Astrocyte of the cerebellum (primary cell): ENCODE data around the gene ATP6AP2.

Source experiments
- DNase-seq: peaks from one replicate; pipeline ENCODE4 v3.0.0-alpha.2; 2011; ENCODE audit warnings: low read depth
- H3K4me3 ChIP-seq: 2 replicates; pipeline ENCODE4 v1.5.1; 2011; ENCODE audit warnings: mild to moderate bottlenecking, low read depth, low read length, moderate library complexity
- CTCF ChIP-seq: IDR thresholded peaks from 2 replicates; pipeline ENCODE4 v1.5.1; 2012; ENCODE audit warnings: low read length, low read depth, moderate library complexity, mild to moderate bottlenecking; ENCODE audit errors: missing control alignments
- in situ Hi-C: cut with HindIII; loops from 2 replicates; pipeline ENCODE4 v1.10.0; 2017; ENCODE audit warnings: low sequenced_read_pairs

ATP6AP2 gene

GRCh38 chrX:40617566-40617965, 36.8 kb downstream of the ATP6AP2 start:
- no peak for DNase-seq
- no peak for TF ChIP-seq CTCF
- in situ Hi-C loops = no loop called here
- no peak overlapping the region for H3K4me3 ChIP-seq

- in situ Hi-C loops = no loop called here
- no peak for TF ChIP-seq CTCF
- no peak for DNase-seq
- H3K4me3 ChIP-seq = no peak overlapping the region
Measured at GRCh38 chrX:40622479-40623138, 41.8 kb downstream of the ATP6AP2 start.

GRCh38 chrX:40623139-40623536, 42.4 kb downstream of the ATP6AP2 start, which contains the start of gene MPC1L:
Gene MPC1L, plus strand, starts transcription at chrX:40623428. Its CDS starts 138 bp downstream, at chrX:40623566.
- no peak within 1 kb of the TSS for H3K4me3 ChIP-seq
- in situ Hi-C loops = no loop called here
- TF ChIP-seq CTCF = no peak
- no peak for DNase-seq

GRCh38 chrX:40623665-40624064, 42.9 kb downstream of the ATP6AP2 start:
- DNase-seq = no peak
- TF ChIP-seq CTCF = no peak
- in situ Hi-C loops = no loop called here
- no peak overlapping the region for H3K4me3 ChIP-seq

- no peak overlapping the region for H3K4me3 ChIP-seq
- in situ Hi-C loops = no loop called here
- no peak for DNase-seq
Measured at GRCh38 chrX:40625294-40625693, 44.5 kb downstream of the ATP6AP2 start.

GRCh38 chrX:40628506-40628905, 47.7 kb downstream of the ATP6AP2 start:
- H3K4me3 ChIP-seq = no peak overlapping the region
- no peak for TF ChIP-seq CTCF
- in situ Hi-C loops = no loop called here
- no peak for DNase-seq

More at GRCh38 chrX:40625294-40625693, 44.5 kb downstream of the ATP6AP2 start:
- no peak for TF ChIP-seq CTCF
